Suprapubic skin (tissue), 3 donors: ENCODE measurements around the gene DFFB.

Experiments used
- EP300 ChIP-seq: sonication (generic); formaldehyde crosslinking; IDR thresholded peaks from one replicate; pipeline ENCODE4 v1.6.1; 2017; ENCODE audit warnings: antibody characterized with exemption
- TF ChIP-seq, protein P1 (sequence below), 2 donors: fragments of 200-600 bp in 1 of 2; fragments of 450-650 bp in 1 of 2; sonication (generic) in 1 of 2; IDR thresholded peaks; one replicate each; pipeline ENCODE4 v1.5.1; 2016 to 2019; ENCODE audit warnings: antibody characterized with exemption in 2 of 2, mild to moderate bottlenecking in 1 of 2, moderate library complexity in 1 of 2

DNA sequence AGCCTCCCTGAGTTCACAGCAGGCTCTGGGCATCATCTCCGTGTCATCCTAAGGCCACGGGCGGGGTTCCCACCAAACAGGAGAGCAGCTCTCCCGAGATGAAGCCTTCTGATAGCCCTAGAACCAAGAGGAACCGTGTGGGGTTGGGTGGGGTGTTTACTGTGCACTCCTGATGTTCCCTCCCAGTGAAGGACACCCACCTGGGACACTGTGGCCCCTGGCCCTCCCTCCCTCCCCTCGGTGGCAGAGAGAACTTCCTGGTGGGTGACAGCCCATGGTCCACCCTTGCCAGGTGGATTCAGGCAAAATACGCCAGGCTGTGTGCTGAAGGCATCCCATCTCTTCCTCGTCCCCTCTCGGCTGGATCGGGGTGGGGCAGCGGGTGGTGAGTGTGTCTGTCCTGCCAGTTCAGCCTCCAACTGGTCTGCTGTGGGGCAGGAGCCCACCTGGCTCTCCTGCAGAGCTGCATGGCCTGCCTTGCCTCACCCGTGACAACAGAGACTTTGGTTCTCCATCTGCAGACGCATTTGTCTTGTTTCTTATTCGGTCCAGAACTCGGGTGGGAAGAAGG, 58.4 kb downstream of the DFFB start:
- TF ChIP-seq, protein P1, sequence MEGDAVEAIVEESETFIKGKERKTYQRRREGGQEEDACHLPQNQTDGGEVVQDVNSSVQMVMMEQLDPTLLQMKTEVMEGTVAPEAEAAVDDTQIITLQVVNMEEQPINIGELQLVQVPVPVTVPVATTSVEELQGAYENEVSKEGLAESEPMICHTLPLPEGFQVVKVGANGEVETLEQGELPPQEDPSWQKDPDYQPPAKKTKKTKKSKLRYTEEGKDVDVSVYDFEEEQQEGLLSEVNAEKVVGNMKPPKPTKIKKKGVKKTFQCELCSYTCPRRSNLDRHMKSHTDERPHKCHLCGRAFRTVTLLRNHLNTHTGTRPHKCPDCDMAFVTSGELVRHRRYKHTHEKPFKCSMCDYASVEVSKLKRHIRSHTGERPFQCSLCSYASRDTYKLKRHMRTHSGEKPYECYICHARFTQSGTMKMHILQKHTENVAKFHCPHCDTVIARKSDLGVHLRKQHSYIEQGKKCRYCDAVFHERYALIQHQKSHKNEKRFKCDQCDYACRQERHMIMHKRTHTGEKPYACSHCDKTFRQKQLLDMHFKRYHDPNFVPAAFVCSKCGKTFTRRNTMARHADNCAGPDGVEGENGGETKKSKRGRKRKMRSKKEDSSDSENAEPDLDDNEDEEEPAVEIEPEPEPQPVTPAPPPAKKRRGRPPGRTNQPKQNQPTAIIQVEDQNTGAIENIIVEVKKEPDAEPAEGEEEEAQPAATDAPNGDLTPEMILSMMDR (IDR thresholded peaks at IDR 0.05): no peak
- TF ChIP-seq EP300: no peak
